Ramos (cell line): ENCODE data around the gene CLP1.
"Not testable (repeated sequence)": the region's sequence is repeated elsewhere in the genome, so short reads cannot be mapped to it uniquely, and the experiment has no call there.

Experiments used
- in situ Hi-C: fragments of 300-500 bp; cut with MboI; formaldehyde crosslinking; loops from one replicate; pipeline ENCODE4 v1.14.3; 2022; ENCODE audit warnings: low sequenced_read_pairs; ENCODE audit not compliant: unreplicated experiment

CLP1 gene

DNA sequence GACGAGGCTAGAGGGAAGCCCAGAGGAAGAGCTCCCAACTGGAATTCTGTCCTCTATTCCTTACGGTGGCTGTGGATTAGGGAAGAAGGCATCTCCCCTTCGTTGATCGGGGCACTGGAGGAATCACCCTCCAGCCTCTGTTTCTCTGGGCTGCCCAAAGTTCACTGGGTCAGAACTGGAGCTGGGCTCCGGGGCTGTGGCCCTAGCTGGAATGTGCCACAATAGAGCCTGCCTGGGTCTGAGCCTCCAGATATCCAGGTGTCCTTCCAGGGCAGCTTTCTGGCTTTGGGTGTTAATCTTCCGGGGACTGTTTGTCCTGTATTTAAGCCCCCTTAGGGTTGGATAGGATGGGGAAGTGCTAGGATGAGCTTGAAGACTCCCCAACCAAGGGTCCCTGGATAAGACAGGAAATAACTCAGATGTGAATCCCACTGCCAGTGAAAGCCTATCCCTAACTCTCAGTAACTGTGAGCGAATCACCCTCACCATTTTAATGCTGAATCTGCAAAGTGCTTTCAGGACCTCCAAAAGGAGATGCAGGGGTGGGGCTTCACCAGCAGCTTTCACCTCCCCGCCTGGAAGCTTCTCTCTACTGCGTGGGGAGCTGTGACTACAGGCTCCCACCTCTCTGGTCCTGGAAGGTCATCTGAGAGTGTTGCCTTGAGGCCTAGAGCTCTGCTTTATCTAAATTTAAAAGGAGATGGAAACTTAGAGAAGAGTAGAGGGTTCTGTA is 17.3 kb upstream of the CLP1 start:
- in situ Hi-C loops = loop anchor here (5.0 kb wide), 3 partner anchors 68 to 293 kb away; no protein-coding TSS in a partner anchor

DNA sequence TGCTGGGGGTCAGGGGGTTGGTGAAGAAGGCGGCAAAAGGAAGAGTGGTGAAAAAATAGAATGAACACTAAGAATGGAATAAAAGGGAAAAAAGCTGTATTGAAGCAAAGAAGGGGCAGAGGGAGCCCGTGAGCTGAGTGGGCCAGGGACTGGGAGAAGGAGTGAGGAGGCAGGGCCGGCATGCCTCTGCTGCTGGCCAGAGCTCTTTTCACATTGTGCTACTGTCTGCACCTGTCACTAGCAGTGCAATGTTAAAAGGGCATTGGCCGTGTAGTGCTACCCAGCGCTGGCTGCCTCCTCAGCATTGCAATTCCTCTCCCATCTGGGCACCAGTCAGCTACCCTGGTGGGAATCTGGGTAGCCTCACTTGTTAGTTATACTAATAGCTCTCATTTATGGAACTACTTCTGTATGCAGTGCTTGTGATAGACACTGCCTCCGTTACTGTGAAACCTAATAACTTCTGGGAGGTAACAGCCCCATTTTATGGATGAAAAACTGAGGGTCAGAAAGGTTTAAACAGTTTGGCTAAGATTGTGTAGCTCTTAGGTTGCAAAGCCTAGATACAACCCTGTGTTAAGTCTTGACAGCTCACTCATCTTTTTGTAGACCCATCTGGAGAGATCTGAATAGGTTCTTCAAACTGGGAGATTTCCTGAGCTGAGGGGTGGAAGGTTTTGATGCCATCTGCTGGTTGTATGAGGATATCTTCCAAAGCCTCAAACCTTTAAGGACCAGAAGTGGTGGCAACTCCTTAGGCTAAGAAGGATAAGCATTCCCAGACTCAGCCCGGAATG is 16.4 kb upstream of the CLP1 start:
- in situ Hi-C loops = loop anchor here (5.0 kb wide), 3 partner anchors 69 to 294 kb away; no protein-coding TSS in a partner anchor

DNA sequence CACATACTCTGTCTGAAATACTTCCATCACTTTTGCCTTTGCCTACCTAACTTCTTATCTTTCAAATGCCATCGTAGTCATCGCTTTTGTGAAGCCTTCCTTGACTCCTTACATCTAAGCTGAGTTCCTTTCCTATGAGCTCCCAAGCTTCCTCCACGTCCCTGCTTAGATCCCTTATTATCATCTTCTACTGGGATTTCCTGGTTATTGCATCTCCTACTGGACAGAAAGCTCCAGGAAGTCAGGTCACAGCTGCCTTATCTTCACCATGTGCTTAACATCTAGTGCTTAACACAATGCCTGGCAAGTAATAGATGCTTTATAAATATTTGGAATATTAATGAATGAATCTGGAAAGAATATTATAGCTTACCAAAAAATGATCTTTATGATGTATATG is 13.8 kb upstream of the CLP1 start:
- in situ Hi-C loops = loop anchor here (5.0 kb wide), 3 partner anchors 72 to 297 kb away; no protein-coding TSS in a partner anchor

DNA sequence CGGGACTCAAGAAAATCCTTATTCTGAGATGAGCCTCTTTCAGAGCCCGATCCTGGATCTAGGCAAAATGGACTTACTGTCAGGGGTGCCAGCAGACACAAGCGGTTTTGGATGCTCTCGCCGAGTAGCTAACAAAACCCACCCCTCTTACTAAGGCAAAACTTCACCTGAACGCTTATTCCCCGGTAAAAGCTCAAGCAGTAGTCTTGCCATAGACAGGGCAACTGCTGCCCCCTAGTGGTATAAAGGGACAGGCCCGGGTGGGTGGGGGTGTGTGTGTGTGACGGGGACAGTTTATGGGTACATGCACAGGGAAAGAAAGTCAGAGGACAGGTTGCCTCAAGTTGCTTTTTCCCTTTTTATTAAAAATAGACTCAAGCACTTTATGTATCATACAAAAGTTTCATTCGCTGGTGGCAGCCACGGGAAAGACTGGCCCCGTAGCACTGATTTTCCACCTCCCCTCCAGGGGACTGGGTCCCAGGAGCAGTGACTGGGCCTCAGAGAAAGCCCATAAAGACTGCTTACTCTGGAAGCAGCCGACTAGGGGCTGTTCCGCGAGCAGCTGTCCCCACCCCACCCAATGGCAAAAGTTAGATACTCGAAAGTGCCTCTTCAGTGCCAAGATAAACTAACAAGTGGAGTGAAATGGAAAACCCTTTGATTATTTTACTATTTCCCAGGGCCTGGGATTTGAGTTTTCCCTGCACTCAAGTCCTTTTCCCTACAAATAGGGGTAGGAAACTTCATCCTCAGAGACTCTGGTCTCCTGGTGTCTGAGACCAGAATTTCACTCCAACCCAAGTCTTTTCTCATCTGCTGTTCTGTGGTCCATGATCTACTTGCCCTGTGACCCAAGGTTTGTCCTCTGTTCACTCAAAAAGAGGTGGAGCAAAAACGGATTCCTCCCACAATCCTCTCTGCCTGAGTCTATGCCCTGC is 12.5 kb upstream of the CLP1 start:
- in situ Hi-C loops = loop anchor here (5.0 kb wide), 3 partner anchors 73 to 298 kb away; no protein-coding TSS in a partner anchor

DNA sequence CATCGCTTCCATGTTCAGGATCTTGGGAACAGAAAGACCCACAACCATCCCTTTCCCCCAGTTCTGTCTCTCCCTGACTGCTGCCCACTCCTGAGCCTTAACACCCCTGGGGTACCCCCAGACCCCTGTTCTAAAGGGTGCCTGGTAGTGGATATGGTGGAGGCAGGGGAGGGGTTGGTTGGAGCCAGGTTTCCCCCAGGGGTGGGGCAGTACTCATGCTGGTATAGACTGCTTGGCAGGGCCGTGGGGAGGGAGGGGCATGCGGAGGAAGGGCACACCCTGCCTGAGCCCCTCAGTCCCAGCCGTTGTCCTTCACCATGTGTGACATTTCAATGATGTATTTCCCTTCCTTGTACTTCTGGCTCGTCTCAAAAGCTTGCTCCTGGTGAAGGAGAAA is 11.9 kb upstream of the CLP1 start:
- in situ Hi-C loops = no loop called here

DNA sequence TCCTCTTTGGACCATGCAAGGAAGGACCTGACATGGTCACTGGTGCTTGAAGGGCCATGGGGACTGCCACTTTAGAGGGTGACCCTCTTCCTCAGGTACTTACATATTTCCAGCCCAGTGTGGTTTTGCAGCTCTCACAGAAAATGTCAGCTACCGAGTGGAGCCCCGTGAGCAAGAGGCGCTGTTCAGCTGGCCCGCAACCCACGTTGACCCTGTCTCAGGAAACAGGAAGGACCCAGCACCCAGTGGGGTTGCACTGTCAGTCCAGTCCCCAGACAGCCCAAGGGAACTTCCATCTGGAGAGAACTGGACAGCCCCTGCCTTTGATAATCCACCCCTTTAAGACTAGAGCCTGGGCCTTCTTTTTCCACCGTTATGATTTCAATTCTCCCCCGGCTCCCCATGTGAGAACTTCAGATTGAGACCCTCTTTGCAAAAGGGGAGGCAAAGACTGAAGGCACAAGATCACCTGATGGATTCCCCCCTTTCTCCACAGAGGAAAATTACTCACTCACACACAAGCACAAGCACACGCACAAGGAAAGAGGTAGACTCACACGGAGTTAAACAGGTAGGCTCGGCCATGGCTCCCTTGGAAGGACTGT is 11.3 kb upstream of the CLP1 start:
- in situ Hi-C loops = no loop called here

DNA sequence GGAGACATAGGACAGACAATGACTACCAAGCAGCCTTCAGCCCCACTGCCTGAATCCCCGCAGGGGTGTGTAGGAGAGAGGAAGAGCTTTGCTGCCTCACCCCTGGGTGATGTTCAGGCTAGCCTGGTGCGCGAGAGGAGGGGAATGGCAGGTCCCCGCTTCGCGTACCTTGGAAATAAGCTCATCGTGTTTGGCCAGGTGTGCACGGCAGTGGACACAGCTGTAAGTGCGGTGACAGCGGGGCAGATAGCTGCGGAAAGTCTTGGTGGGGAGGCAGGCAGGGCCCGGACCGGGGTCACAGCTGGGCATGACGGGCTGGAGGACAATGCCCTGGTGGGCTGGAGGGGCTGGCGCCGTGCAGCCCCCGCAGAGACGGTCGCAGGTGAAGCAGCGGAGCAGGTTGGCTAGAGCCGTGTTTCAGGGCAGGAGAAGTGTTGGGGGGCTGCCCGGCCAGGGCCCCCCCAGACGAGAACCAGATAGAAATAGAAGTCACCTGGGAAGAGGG is 10.7 kb upstream of the CLP1 start:
- in situ Hi-C loops = no loop called here

DNA sequence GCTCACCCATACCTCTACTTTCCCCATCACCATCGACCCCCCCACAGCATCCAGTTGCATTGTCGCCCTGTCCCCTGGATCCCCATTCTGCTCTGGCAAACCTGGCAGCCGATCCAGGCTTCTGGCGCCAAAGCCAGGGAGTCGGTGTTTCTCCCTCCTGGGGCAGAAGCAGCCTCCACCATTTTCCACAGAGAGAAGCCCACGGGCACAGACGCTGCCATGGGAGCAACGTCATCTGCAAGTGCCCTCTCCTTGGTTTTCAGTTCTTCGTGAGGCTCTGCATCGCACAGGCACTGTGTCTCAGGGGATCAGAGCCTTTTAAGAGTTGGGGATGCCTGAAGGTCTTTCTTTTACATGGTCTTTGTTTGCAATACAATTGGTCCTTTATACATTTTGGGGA is 10.2 kb upstream of the CLP1 start:
- in situ Hi-C loops = no loop called here

DNA sequence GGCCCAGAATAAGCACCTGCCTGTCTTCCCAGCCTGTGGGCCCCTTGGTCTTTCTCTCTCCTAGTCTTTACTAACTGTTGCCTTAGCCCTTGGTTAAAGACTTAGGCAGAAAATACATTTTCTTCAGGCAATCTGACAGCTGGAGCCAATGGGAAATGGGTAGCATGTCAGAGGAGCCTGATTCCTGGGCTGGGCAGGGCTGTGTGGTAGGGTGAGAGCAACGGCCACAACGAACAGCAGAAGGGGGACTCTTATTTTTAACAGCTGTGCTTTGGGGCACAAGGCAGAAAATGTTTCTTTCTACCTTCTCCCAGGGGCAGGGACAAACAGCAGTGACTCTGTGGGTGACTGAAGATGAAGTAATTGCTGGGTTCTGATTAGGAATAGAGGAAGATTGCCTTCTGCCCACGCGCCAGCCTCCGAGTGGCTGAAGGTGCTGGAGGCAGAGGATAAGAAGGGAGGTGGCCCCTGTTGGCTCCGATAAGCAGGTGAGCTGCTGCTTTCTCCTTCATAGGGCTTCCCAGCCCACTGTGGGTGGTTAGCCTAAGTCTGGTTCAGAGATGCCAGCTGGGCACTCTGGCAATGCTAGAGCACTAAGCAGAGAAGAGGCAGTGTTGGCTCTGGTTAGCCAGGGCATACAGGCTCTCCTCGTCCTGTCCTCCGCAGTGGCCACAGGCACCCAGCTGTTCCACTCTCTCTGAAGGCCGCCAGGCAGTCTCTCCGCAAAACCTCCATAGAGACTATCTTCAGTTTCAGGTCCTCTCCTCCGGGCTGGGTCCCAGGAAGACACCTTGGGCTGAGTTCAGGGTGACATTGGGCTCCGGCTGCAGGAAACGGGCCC is 9.4 kb upstream of the CLP1 start:
- in situ Hi-C loops = no loop called here

DNA sequence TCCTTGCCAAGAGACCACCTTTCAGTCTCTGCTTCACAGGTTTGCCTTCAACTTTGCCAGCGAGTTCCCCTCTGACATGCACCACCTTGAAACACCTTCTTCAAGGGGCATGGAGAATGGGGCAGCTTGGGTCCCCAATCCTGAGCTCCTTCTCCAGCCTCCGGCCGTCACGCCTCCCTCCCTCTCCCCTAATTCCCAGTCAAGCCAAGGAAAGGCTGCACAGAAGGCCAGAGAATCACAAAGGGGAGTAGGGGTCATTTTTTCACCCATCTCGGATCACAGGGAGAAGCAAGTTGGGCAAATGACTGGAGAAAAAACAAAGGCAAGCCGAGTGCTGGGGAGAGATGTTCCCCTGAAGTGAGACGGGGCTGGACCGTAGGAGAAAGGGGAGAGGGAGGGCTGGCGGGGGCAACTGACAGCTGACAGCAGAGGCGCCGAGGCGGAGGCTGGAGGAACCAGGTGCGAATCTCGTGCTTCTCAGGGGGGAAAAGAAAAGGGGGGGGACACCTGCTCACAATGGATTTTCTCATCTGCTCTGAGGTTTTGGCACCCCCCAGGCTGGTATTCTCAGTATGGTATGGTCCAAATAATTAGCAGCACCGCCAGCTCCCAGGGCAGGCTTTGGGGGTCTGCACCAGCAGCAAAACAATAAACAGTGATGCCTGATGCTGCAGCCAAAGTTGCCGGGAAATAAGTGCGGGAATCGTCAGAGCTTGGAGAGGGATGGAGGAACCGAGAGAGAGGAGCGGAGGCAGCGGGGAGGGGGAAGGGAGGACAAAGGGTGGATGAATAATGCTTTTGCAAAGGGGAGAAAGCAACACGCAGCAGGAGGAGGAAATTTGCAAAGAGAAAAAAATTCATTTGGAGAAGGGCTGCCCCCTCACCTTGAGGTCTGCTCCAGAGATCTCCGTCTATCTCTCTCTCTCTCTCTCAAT is 8.5 kb upstream of the CLP1 start:
- in situ Hi-C loops = no loop called here

DNA sequence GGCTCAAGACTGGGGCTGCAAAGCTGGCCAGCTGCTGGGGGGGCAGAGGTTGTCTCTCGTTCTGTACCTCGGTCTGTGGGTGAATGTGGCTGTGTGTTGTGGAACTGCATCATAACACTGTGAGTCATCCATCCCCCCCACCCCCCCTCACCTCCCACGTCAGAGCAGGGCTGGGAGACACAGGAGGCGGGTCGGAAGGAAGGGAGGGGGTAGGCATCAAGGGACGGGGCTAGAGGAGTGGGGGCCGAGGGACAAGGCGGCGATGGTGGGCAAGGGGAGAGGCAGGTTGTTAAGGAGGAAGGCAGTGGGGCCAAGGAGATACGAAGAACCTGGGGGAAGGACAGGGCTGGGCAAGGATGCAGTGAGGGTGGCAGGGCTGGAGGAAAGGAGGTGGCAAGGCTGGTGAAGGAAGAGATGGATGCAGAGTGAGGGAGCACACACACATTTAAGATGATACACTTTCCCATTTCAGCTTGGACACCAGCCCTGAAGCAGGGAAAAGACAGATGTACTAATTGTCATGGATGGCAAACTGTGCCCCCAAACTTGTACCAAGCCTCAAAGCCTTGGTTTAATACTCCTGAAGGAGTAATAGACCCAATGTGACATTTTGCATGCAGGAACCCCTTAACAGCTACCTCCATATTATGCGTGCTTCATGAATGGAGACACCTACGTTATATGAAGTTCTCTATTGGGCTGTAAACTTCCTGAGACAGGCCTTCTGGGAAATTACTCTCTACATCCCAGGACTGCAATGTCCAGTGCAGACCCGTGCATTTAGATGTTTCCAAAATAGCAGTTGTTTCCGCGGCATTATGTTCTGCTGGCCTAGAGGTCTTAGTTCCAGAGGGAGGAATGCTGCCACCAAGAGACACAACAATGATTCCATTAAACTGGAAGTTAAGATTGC is 7.5 kb upstream of the CLP1 start, which contains the start of gene YPEL4:
TSS of gene YPEL4 (minus strand) at position 87 of the 913 bp plus-strand sequence. CDS start 2,805 bp downstream, outside the sequence.
- in situ Hi-C loops = no loop called here

DNA sequence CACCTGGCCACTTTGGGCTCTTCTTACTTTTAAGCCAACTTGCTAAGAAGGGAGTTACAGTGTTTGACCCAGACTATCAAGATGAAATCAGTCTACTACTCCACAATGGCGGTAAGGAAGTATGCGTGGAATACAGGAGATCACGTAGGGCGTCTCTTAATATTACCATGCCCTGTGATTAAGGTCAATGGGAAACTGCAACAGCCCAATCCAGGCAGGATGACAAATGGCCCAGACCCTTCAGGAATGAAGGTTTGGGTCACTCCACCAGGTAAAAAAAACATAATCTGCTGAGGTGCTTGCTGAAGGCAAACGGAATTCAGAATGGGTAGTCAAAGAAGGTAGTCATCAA is 6.8 kb upstream of the CLP1 start:
- in situ Hi-C loops = no loop called here

DNA sequence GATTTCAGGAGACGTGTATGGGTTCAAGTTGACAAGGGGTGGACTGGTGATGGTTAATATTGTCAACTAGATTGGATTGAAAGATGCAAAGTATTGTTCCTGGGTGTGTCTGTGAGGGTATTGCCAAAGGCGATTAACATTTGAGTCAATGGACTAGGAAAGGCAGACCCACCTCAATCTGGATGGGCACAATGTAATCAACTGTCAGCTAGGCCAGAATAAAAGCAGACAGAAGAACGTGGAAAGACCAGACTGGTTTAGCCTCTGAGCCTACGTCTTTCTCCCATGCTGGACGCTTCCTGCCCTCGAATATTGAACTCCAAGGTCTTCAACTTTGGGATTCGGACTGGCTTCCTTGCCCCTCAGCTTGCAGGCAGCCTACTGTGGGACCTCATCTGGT is 6.2 kb upstream of the CLP1 start:
- in situ Hi-C loops = no loop called here

DNA sequence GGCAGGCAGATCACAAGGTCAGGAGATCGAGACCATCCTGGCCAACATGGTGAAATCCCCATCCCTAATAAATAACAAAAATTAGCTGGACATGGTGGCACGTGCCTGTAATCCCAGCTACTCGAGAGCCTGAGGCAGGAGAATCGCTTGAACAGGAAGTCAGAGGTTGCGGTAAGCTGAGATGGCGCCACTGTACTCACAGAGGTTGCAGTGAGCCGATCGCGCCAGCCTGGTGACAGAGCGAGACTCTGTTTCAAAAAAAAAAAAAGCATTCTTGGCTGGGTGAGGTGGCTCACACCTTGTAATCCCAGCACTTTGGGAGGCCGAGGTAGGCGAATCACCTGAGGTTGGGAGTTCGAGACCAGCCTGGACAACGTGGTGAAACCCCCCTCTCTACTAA is 5.3 kb upstream of the CLP1 start:
- in situ Hi-C loops = not testable (repeated sequence)

DNA sequence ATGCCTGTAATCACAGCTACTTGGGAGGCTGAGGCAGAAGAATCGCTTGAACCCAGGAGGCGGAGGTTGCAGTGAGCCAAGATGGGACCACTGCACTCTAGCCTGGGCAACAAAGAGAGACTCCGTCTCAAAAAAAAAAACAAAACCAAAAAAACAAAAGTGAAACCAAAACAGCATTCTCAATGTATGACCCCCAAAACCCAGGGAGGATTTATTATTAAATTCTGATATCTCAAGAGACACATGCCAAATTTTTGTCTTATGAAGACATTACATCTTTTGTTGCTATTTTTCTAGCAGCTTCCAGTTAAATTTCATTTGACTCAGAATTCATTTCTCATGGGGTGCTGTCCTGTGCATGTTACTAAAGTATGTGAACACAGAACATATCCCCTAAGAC is 4.9 kb upstream of the CLP1 start:
- in situ Hi-C loops = no loop called here

DNA sequence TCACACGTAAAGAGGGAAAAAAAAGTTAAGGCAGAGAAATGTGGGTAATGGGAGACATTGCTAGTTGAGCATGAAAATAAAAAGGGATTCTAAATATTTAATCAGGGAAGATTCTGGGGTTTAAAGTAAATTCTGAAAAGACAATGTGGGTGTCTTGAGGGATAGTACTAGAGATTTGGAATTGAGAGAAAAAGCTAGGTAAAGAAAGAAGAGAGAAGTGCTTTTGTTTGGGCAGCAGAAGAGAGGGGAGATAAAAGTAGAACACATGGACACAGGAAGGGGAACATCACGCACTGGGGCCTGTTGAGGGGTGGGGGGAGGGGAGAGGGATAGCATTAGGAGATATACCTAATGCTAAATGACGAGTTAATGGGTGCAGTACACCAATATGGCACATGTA is 4.4 kb upstream of the CLP1 start:
- in situ Hi-C loops = no loop called here

DNA sequence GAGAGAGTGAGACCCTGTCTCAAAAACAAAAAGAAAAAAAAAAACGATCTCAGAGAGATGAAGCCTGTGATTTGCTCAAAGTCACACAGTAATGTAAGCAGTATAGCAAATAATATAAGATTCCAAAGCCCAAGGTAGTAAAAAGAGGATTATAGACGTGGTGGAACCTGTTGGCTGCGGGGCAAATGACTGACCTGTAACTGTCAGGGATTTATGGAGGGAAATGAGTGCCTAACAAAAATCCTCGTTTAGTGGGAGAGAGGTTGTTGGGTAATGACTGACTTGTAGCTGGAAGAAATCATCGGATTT is 723 bp upstream of the CLP1 start:
- in situ Hi-C loops = no loop called here
